Calu3 (cell line): Measurements from ENCODE around the gene OR13C3. TPM values are rescaled to one million over a fixed set of nuclear protein-coding genes. Genes with fewer than 3 reads are reported as not detected.

Experiments
- BruUV-seq: library from RNA; stranded (reverse); fragments of 400-500 nt; replicated peaks from 2 replicates; lab custom pipeline; 2021; lab: Mats Ljungman, UMichigan
- CTCF ChIA-PET: fragments of 300-600 bp; sonication (Branson Sonifier 250); formaldehyde crosslinking; loops from one replicate; lab custom pipeline; 2022; ENCODE audit warnings: antibody characterized with exemption; lab: Charles Lee
- DNase-seq: peaks from one replicate; pipeline ENCODE4 v3.0.0; 2022
- H3K27ac Mint-ChIP-seq: one replicate; pipeline ENCODE4 v1.8.0; 2022; ENCODE audit warnings: mixed read lengths; ENCODE audit not compliant: unreplicated experiment
- H3K27me3 Mint-ChIP-seq: one replicate; pipeline ENCODE4 v1.8.0; 2022; ENCODE audit warnings: mixed read lengths; ENCODE audit not compliant: unreplicated experiment
- H3K36me3 Mint-ChIP-seq: one replicate; pipeline ENCODE4 v1.8.0; 2022; ENCODE audit warnings: mild to moderate bottlenecking, moderate library complexity, mixed read lengths; ENCODE audit not compliant: insufficient read depth, unreplicated experiment
- H3K4me1 Mint-ChIP-seq: one replicate; pipeline ENCODE4 v1.8.0; 2022; ENCODE audit warnings: mild to moderate bottlenecking, low read depth, mixed read lengths; ENCODE audit not compliant: unreplicated experiment
- H3K4me3 Mint-ChIP-seq: one replicate; pipeline ENCODE4 v1.8.0; 2022; ENCODE audit warnings: mild to moderate bottlenecking, low read depth, moderate library complexity, mixed read lengths; ENCODE audit not compliant: unreplicated experiment
- H3K9me3 Mint-ChIP-seq: one replicate; pipeline ENCODE4 v1.8.0; 2022; ENCODE audit warnings: low read depth, mixed read lengths; ENCODE audit not compliant: unreplicated experiment
- intact Hi-C: fragments of 100-400 bp; cut with micrococcal nuclease; formaldehyde crosslinking; loops from one replicate; pipeline ENCODE4 v1.10.0; 2022; ENCODE audit not compliant: unreplicated experiment
- total RNA-seq: library from RNA; stranded (reverse); gene quantifications from 2 replicates; pipeline ENCODE4 v1.2.3, GENCODE V29; 2022
- TF ChIP-seq, protein P1 (sequence below): fragments of 200-600 bp; IDR thresholded peaks from one replicate; pipeline ENCODE4 v1.8.0; 2022; ENCODE audit warnings: antibody characterized with exemption; ENCODE audit not compliant: unreplicated experiment

OR13C3 gene
- total RNA-seq, 1 experiment from 2014 or later, result not detected

DNA sequence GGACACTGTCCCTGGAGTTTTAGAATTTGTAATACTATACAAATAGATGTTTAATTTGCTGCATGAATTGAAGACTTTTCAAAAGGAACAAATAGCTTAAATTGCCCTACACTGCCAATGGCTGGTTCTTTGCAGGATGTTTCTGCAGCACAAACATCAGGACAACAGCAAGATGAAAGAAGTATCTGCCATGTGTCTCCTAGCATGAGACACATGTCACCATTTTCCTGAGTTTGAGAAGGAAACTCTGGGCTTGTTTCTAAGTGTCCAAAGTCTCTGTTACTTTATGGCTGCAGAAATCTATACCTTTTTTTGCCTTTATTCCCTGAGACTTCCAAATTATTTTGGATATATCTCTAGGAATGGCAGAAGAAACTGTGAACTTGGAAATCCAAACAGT, 33.2 kb downstream of the OR13C3 start:
- DNase-seq, result no peak
- Mint-ChIP-seq H3K36me3 (no peaks in the 10 kb centered on the region), H3K27ac (no peak overlapping the region), H3K9me3 (peaks cover 5% of the 10 kb centered on the region), H3K27me3 (no peaks in the 10 kb centered on the region), H3K4me3 (no peak overlapping the region), H3K4me1 (no peaks in the 10 kb centered on the region)
- TF ChIP-seq, protein P1, sequence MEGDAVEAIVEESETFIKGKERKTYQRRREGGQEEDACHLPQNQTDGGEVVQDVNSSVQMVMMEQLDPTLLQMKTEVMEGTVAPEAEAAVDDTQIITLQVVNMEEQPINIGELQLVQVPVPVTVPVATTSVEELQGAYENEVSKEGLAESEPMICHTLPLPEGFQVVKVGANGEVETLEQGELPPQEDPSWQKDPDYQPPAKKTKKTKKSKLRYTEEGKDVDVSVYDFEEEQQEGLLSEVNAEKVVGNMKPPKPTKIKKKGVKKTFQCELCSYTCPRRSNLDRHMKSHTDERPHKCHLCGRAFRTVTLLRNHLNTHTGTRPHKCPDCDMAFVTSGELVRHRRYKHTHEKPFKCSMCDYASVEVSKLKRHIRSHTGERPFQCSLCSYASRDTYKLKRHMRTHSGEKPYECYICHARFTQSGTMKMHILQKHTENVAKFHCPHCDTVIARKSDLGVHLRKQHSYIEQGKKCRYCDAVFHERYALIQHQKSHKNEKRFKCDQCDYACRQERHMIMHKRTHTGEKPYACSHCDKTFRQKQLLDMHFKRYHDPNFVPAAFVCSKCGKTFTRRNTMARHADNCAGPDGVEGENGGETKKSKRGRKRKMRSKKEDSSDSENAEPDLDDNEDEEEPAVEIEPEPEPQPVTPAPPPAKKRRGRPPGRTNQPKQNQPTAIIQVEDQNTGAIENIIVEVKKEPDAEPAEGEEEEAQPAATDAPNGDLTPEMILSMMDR, result no peak
- CTCF ChIA-PET, result no interaction called here
- intact Hi-C loops, result no loop called here
- BruUV-seq, result no TSS peak

DNA sequence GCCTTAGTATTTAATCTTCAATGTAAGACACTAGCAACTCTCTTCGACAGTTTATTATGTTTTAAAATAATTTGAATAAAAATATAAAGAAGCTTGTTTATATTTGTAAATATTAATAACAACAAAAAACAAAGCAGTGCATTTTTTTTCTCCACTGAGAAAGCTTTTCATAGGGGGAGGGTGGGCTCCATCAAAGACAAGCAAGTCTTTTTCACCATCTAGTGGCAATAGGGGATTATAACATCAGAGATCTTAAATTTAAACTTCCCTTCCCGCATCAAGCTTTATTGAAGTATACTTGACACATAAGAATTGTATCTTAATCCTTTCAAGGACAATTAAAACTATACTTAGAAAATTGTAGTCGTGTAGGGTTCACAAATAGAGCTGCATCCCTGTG, 41.8 kb downstream of the OR13C3 start:
- H3K4me3 Mint-ChIP-seq, result no peak overlapping the region
- no peaks in the 10 kb centered on the region for H3K4me1 Mint-ChIP-seq
- no peak for DNase-seq
- H3K27me3 Mint-ChIP-seq, result no peaks in the 10 kb centered on the region
- intact Hi-C loops, result no loop called here
- TF ChIP-seq, protein P1, result no peak
- H3K27ac Mint-ChIP-seq, result no peak overlapping the region
- H3K9me3 Mint-ChIP-seq, result peaks cover 6% of the 10 kb centered on the region
- CTCF ChIA-PET, result no interaction called here
- H3K36me3 Mint-ChIP-seq, result no peaks in the 10 kb centered on the region
- no TSS peak for BruUV-seq

Other genes with a start within 250 kb of the OR13C3 start
- not detected in 2 replicates for gene OR13F1, start 32.6 kb downstream of the OR13C3 start, total RNA-seq
- not detected in 2 replicates for gene OR13C4, start 9.6 kb downstream of the OR13C3 start, total RNA-seq
- not detected in 2 replicates for gene OR13C8, start 32.3 kb upstream of the OR13C3 start, total RNA-seq
- not detected in 2 replicates for gene OR13C5, start 62.6 kb upstream of the OR13C3 start, total RNA-seq
- not detected in 2 replicates for gene OR13C2, start 68.8 kb upstream of the OR13C3 start, total RNA-seq
- not detected in 2 replicates for gene OR13C9, start 81.3 kb upstream of the OR13C3 start, total RNA-seq
- gene OR13D1, start 157.7 kb upstream of the OR13C3 start, total RNA-seq, result not detected in 2 replicates
- gene NIPSNAP3A, start 210.8 kb upstream of the OR13C3 start, total RNA-seq, result 7.4 and 8.0 TPM in 2 replicates
- 0.83 and 1.1 TPM in 2 replicates for gene NIPSNAP3B, start 227.3 kb upstream of the OR13C3 start, total RNA-seq